ENCODE data around the gene MMP27.
"Not testable (repeated sequence)": the region's sequence is repeated elsewhere in the genome, so short reads cannot be mapped to it uniquely, and the experiment has no call there.

MMP27 gene

GRCh38 chr11:102749101-102749722, 43.6 kb upstream of the MMP27 start:
- Histone ChIP-seq H3K4me2 (ENCODE audit: low read depth, low read length, poor library complexity, severe bottlenecking) (no peak overlapping the region), H3K79me2 (ENCODE audit: insufficient read depth, low read length) (no peaks in the 10 kb centered on the region), H4K20me1 (ENCODE audit: low read depth, low read length) (no peaks in the 10 kb centered on the region)

GRCh38 chr11:102746746-102747578, 41.4 kb upstream of the MMP27 start:
- H4K20me1 ChIP-seq (ENCODE audit: low read depth, low read length); H3K9ac ChIP-seq (ENCODE audit: low read length); H3K79me2 ChIP-seq (ENCODE audit: insufficient read depth, low read length); H3K27ac ChIP-seq (ENCODE audit: low read depth, low read length); H3K9me3 ChIP-seq (ENCODE audit: insufficient read depth, low read length); H3K9me2 ChIP-seq (replicated peaks; ENCODE audit: insufficient read depth, low read length); H3K4me3 ChIP-seq (ENCODE audit: insufficient read depth, low read length, poor library complexity, severe bottlenecking); H2AFZ ChIP-seq (ENCODE audit: low read depth, low read length, severe bottlenecking); H3K36me3 ChIP-seq (ENCODE audit: low read length); H3F3A ChIP-seq (ENCODE audit: insufficient read depth); H3K27me3 ChIP-seq (ENCODE audit: low read length); H3K4me2 ChIP-seq (ENCODE audit: low read depth, low read length, poor library complexity, severe bottlenecking): not testable (repeated sequence)

More at GRCh38 chr11:102749101-102749722, 43.6 kb upstream of the MMP27 start:
- H3K4me3 ChIP-seq (ENCODE audit: insufficient read depth, low read length, poor library complexity, severe bottlenecking) = no peak overlapping the region
- H3K9me2 ChIP-seq (replicated peaks; ENCODE audit: insufficient read depth, low read length) = no peaks in the 10 kb centered on the region
- H3F3A ChIP-seq (ENCODE audit: insufficient read depth) = no peaks in the 10 kb centered on the region
- TF ChIP-seq EZH2phosphoT487 (conservative IDR thresholded peaks at IDR 0.05; ENCODE audit: low read length) = no peak
- TF ChIP-seq CTCF (IDR thresholded peaks at IDR 0.05; ENCODE audit: insufficient read depth, low read length, poor library complexity, severe bottlenecking) = no peak
- no peaks in the 10 kb centered on the region for H3K27me3 ChIP-seq (ENCODE audit: low read length)
- no peak overlapping the region for H2AFZ ChIP-seq (ENCODE audit: low read depth, low read length, severe bottlenecking)
- no peak overlapping the region for H3K27ac ChIP-seq (ENCODE audit: low read depth, low read length)
- no peaks in the 10 kb centered on the region for H3K36me3 ChIP-seq (ENCODE audit: low read length)
- no peak overlapping the region for H3K9ac ChIP-seq (ENCODE audit: low read length)
- H3K9me3 ChIP-seq (ENCODE audit: insufficient read depth, low read length) = no peaks in the 10 kb centered on the region

GRCh38 chr11:102734650-102735049, 29.1 kb upstream of the MMP27 start:
- Histone ChIP-seq H3K4me2 (ENCODE audit: low read depth, low read length, poor library complexity, severe bottlenecking) (no peak overlapping the region), H3K9me3 (ENCODE audit: insufficient read depth, low read length) (no peaks in the 10 kb centered on the region), H3K9ac (ENCODE audit: low read length) (no peak overlapping the region), H3K27me3 (ENCODE audit: low read length) (no peaks in the 10 kb centered on the region), H4K20me1 (ENCODE audit: low read depth, low read length) (no peaks in the 10 kb centered on the region), H3K79me2 (ENCODE audit: insufficient read depth, low read length) (no peaks in the 10 kb centered on the region), H2AFZ (ENCODE audit: low read depth, low read length, severe bottlenecking) (no peak overlapping the region), H3K9me2 (replicated peaks; ENCODE audit: insufficient read depth, low read length) (no peaks in the 10 kb centered on the region), H3K4me3 (ENCODE audit: insufficient read depth, low read length, poor library complexity, severe bottlenecking) (no peak overlapping the region), H3F3A (ENCODE audit: insufficient read depth) (no peaks in the 10 kb centered on the region), H3K36me3 (ENCODE audit: low read length) (no peaks in the 10 kb centered on the region), H3K27ac (ENCODE audit: low read depth, low read length) (no peak overlapping the region)
- no peak for TF ChIP-seq CTCF (IDR thresholded peaks at IDR 0.05; ENCODE audit: insufficient read depth, low read length, poor library complexity, severe bottlenecking)

- Histone ChIP-seq H3K36me3 (ENCODE audit: low read length) (no peaks in the 10 kb centered on the region), H3K4me2 (ENCODE audit: low read depth, low read length, poor library complexity, severe bottlenecking) (no peak overlapping the region), H3K79me2 (ENCODE audit: insufficient read depth, low read length) (no peaks in the 10 kb centered on the region), H3K27me3 (ENCODE audit: low read length) (no peaks in the 10 kb centered on the region), H3K27ac (ENCODE audit: low read depth, low read length) (no peak overlapping the region), H3K9me2 (replicated peaks; ENCODE audit: insufficient read depth, low read length) (no peaks in the 10 kb centered on the region), H3F3A (ENCODE audit: insufficient read depth) (no peaks in the 10 kb centered on the region), H4K20me1 (ENCODE audit: low read depth, low read length) (no peaks in the 10 kb centered on the region), H2AFZ (ENCODE audit: low read depth, low read length, severe bottlenecking) (no peak overlapping the region), H3K4me3 (ENCODE audit: insufficient read depth, low read length, poor library complexity, severe bottlenecking) (no peak overlapping the region), H3K9ac (ENCODE audit: low read length) (no peak overlapping the region), H3K9me3 (ENCODE audit: insufficient read depth, low read length) (no peaks in the 10 kb centered on the region)
- TF ChIP-seq EZH2phosphoT487 (conservative IDR thresholded peaks at IDR 0.05; ENCODE audit: low read length) (no peak), CTCF (IDR thresholded peaks at IDR 0.05; ENCODE audit: insufficient read depth, low read length, poor library complexity, severe bottlenecking) (peak; percentile 92)
Measured at GRCh38 chr11:102733232-102733875, 27.8 kb upstream of the MMP27 start.

GRCh38 chr11:102730944-102731343, 25.4 kb upstream of the MMP27 start:
- H3K9me3 ChIP-seq (ENCODE audit: insufficient read depth, low read length); H4K20me1 ChIP-seq (ENCODE audit: low read depth, low read length); H3K27me3 ChIP-seq (ENCODE audit: low read length); H3F3A ChIP-seq (ENCODE audit: insufficient read depth); H3K4me3 ChIP-seq (ENCODE audit: insufficient read depth, low read length, poor library complexity, severe bottlenecking); H3K4me2 ChIP-seq (ENCODE audit: low read depth, low read length, poor library complexity, severe bottlenecking); H3K9me2 ChIP-seq (replicated peaks; ENCODE audit: insufficient read depth, low read length); H3K27ac ChIP-seq (ENCODE audit: low read depth, low read length); H3K36me3 ChIP-seq (ENCODE audit: low read length); H3K79me2 ChIP-seq (ENCODE audit: insufficient read depth, low read length); H3K9ac ChIP-seq (ENCODE audit: low read length); H2AFZ ChIP-seq (ENCODE audit: low read depth, low read length, severe bottlenecking): not testable (repeated sequence)

Data from SU-DHL-6 (cell line).